ENCODE measurements around the gene EMP1.
A peak's percentile ranks its signal among the peaks of the same experiment; 100 is the strongest.

The EMP1 gene

DNA sequence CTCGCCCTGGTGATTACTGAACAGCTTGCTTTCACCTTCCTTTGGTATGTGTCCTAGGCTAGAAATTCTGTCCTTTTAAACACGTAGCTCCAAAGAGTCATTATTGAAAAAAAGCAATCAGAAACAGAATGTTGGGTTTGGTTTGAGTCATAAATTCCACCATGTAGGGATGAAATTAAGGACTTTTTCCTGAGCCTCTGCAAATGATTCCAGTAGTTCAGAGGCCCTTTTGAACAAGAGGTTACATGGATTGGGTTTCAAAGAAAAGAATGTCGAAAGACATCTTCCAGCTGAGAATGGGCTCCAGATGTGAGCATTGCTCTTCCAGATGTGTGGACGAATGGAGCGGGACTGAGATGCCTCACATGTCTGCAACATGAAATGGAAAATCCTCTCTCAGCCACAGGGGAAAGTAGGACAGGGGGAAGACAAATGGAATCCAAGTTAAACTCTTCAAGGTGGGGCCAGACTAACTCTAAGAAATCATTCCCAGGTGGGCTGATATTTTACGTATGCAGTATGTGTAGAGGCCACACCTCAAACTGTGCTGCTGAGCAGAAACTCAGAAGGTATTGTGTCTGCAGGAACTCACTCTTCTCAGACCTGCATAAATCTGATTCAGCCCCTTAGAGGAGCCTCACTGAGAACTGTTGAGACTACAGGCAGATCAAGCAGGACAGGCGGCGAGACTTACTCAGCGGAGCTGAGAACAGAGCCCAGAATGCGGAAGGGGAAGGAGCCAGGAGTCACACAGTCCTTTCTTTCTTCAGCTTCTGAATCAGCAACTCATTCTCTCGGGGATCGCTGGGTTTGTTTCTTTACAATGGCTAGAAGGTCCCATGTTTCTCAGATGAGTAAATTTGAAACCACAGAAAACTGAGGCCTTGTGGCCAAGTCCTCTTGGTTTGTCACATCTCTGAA, 23.3 kb upstream of the EMP1 start:
- no peak for DNase-seq

DNA sequence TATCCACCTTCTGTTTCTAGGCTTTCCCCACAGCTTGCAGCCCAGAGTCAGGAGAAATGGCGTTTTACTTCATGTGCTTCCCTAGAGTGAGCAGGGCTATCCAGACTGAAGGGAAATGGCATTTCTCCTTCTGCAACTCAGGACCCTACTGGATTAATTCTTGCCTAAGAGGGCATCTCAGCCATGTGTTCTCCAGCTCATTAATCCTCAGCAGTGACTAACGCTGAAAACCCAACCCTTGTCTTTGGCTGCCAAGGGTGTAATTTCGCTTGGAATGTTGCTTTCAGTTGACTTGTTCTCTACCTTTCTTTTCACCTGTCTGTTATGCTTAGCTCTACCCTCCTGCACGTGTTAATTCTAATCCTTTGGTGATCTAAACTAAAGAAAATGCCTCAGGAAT, 21.0 kb upstream of the EMP1 start:
- peak in 1 of 2 experiments; percentile 45 for DNase-seq

DNA sequence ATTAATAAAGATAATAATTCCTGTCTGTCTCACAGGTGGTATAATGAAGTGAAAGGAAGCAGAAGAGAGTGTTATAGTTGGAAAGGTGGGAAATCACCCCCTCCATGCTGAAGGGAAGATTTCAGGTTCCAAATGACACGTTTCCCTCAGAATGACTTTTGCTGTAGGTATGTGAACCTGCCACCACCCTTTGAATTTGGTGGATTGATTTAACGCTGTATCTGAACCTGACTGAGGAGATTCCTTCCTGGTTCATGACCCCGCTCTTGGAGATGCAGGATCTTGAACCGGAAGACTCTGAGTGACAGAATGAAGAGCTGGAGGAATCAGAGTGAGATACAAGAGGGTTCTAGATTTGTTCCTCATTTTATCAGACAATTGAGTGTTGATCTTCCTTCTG, 20.3 kb upstream of the EMP1 start:
- DNase-seq: no peak

DNA sequence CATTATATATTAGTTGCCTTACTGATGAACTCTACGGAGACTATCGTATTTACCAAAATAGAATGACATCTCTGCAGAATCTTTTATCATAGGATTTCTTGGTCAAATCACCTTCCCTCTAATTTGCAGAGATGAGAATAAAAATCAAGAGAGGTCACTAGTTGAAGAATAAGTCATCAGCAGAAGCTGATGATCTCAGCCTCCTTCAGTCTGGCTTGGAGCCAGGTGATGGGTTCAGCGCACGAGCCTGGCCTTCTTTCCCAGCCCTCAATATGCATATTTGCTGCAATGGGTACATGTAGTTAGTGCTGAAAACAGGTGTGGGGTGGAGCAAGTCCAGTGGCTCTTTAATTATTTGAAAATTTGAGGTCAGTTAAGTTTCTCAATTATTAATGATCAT, 19.2 kb upstream of the EMP1 start:
- no peak for DNase-seq

DNA sequence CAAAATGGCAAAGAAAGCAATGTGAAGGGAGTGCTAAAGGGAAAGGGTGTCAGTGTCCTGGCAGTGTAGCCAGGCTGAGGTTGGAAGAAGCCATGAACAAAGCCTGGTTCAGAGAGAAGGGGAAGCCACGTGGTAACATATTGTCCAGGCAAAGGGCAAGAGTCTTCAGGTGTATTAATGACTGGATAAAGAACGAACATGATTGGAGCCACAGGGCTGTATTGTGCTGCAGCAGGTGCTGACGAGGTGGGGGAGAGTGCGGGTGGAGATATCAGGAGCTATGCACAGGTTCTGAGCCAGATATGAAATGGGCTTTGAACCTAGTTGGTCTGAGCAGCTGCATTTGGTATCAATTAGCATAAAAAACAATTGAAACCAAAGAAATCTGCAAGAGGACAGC, 18.6 kb upstream of the EMP1 start:
- no peak for DNase-seq

DNA sequence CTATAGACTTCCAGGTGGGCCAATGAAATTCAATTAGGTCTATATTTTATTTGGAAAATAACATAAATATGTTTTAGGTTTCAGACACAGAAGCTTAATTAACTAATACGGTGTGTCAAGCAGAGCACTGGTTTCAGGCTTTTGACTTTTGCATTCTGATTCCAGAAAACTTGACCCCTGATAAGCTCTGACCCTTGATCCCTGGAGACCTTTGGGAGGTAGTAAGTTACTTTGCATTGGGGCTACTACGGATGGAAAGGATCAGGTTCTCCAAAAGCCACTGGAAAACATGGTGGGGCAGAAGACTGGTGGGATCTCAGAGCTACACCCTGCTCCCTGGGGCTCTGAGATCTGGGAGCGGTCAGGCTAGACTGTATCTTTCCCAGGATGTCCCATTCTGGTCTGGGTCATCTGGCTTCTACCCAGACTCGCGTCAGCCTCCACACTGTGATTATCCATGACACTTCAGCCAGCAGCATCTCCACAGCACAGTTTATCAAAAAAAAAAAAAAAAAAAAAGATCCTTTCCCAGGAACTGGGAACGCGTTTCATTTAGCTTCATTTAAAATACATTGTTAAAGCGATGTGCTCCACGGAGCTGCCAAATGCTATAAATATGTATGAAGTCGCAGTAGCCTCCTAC, 17.8 kb upstream of the EMP1 start:
- DNase-seq: no peak

DNA sequence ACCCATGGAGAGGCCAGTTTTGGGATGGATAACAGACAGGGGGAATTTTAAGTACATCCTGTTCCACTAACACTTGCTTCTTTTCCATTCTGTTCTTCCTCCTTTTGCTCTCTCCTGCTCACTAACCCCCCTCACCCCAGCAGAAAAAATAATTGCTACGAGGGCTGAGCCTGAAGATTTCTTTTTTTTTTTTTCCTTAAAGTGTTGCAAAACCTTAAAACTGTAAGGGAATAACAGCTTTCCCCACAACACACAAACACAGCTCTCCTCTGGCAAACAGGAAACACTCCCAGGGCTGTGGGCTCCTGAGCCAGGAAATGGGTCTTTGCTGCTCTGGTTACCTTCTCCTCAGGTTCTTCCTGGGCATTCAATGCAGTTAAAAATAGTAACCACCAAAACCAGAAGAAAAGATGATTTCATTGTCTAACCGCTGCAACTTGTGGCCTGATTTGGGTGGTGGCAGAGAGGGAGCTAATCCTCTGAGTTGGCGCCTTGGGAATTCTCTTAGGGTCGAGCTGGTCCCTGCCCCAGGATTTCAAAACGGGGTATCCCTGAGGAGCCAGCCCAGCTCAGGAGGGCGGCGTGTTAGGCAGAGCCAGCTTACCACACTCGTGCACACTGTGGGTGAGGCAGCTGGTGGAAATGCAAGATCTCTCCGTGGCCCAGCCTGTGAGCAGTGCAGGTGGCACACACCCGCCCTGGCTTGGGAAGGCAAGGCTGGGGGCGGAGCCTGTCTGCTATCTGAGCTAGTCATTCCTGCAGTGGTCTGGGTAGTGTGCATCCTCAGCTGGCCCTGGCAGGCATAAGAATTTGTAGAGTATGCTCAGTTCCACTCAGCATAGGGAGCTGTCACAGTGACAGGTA, 17.1 kb upstream of the EMP1 start:
- DNase-seq: peak; percentile 44 to 69

DNA sequence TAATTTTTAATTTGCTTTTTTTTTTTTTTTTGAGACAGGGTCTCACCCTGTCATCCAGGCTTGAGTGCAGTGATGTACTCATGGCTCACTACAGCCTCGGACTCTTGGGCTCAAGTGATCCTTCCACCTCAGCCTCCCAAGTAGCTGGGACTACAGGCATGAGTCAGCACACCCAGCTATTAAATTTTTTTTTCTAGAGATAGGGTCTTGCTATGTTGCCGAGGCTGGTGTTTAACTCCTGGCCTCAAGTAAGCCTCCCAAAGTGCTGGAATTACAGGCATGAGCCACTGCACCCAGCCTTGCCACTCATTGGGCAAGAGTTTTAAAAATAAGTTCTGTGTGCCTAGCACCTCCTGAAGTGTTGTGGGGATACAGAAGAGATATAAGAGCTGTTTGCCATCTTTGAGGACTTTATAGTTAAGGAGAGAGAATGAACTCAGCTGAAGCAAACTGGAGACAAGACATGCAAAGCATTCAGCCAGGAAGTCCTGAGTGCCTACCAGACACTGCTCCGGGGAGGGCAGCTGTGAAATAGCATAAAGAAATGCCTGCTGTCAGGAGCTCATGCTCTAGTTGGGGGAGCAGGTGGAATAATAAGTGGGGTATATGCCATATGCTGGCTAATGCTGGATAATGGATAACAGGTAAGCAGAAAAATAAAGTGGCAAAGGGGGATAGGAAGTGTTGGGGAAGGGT, 15.0 kb upstream of the EMP1 start:
- DNase-seq: peak; percentile 14 to 53

DNA sequence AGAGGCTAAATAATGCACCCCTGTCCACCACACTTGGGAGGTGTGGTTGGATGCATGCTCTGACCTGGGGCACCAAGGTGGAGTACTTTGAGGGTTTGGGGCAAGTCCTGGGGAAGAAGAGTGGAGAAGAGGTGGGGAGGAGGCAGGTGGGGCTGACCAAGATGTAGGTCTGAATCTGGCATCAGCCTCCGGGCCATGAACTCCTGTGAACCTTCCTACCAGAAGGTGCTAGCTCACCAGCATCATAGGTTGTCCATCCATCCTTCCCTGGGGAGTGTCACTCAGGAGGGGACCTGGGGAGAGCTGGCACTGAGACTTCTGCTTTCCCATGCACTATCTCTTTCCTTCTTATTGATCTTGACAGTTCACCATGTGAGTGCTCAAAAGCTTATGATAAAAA, 13.6 kb upstream of the EMP1 start:
- DNase-seq: no peak

DNA sequence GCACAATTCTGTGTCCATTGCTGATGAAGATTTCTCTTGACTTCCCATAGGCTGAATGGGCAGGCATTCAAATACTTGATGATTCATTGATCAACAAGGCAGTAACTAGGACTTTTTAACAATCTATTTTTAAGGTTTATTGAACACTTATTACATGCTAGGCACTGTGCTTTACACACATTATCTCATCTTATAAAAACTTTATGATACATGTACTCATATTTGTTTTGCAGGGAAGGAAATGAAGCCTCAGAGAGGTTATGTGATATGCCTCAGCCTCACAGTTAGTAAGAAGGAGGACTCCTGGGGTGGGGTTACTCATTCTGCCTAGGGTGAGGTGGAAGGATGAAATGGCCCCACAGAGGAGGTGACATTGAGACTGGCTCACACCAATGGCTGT, 12.9 kb upstream of the EMP1 start:
- DNase-seq: no peak

DNA sequence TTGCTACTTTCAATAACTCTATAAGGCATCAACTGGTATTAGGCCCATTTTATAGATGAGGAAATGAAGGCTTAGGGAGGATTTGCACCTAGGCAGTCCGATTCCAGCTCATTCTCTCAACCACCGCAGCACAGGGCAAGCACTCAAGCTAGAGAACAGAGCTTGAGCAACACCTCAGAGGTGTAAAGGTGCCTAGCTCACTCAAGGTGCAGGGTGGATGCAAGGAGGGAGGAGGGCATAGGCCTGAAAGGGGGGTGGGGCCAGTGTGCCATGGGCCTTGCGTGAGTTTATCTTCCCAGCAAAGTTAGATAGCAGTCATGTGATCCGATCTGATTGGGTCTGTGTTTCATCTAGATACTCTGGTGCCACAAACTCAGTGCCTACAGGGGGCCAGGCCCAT, 10.2 kb upstream of the EMP1 start:
- no peak for DNase-seq

DNA sequence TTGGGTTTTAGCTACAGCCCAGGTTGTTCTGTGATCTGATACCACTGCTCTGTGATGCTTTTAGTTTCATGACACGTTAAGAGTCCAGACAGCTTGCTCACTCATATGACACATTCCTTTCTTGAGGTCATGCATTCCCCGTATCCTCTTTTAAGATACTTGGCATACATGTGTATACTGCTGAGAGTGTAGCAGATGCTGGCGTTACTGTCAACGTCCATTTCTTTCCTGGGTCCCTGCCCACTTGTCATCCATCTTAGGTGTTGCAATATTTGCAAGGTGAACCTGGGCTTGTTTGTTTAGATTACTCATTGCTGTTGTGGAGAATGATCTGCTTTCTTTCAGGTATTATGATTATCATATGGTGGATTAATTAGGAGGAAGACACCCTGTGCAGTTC, 9.1 kb upstream of the EMP1 start:
- DNase-seq: no peak

DNA sequence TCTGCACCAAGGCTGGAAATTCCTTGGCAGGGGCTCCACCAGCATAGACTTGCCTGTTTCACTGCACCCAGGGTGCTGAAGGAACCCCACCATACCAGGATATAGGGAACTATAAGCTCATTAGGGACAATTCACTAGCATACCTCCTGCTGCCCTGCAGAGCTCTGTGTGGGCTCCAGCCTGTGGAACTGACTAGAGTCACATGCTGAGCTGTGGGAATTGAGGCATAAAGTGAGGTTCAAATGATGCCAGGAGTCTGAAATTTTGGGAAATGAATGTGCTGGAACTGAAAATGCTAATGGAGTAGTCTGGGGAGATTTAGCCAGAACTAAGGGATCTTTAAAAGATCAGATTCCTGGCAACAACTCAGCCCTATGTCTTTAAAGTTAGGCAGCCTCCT, 7.3 kb upstream of the EMP1 start:
- DNase-seq: no peak

DNA sequence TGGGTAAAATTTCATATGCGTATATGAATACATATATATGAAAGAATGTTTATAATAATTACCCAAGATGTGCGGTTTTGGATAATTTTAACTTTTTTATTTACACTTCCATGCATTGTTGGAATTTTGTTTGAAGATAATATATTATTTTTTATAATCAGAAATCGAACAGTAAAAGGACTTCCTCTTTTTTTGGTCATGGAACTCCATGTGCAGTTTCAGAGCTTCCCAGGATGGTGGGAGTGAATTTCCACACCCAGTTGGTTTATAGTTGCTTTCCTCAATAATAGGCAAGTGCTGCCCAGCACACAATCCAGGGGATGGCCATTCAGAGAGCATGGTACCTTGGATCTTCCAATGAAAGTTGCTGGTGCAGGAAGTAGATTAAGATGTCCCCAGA, 6.3 kb upstream of the EMP1 start:
- no peak for DNase-seq

DNA sequence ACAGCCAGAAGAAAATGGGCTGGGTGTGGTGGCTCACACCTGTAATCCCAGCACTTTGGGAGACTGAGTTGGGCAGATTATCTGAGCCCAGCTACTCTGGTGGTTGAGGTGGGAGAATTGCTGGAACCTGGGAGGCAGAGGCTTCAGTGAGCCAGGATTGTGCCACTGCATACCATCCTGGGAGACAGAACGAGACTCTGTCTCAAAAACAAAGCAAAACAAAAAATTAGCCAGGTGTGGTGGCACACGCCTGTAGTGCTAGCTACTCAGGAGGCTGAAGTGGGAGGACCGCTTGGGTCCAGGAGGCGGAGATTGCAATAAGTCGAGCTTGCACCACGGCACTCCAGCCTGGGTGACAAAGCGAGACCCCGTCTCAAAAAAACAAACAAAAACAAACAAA, 3.8 kb upstream of the EMP1 start:
- no peak for DNase-seq

DNA sequence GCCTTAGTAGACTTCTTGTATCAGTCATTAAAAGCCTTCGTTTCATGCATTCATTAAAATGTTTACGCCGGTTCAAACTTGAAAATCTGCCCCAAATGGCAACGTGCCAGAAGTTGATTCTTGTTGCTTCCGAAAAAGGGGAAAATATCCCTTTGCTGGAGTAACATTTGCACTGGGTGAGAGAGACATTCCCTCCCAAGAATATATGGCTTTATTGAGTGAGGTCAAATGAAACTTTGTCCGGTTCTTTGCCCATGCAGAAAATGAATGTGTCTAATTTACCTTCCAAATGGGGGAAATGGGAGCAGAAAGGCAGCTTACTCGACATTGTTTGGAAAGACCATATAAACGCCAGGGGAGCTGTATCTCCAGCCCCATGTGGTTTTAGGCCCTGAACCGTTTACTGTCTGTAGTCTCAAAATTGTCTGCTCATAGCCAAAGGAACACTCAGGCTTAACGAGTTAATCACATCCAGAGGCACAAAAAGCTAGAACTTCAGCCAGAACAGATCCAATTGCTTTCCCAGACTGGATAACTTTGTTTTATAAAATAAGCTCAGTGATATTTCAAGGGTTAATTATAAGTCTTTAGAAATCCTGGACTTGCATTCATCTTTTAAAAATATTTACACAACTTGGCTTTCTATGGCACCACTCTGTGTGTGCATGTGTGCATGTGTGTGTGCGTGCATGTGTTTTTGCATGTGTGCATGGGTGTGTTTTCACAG, 2.9 kb upstream of the EMP1 start:
- DNase-seq: no peak

DNA sequence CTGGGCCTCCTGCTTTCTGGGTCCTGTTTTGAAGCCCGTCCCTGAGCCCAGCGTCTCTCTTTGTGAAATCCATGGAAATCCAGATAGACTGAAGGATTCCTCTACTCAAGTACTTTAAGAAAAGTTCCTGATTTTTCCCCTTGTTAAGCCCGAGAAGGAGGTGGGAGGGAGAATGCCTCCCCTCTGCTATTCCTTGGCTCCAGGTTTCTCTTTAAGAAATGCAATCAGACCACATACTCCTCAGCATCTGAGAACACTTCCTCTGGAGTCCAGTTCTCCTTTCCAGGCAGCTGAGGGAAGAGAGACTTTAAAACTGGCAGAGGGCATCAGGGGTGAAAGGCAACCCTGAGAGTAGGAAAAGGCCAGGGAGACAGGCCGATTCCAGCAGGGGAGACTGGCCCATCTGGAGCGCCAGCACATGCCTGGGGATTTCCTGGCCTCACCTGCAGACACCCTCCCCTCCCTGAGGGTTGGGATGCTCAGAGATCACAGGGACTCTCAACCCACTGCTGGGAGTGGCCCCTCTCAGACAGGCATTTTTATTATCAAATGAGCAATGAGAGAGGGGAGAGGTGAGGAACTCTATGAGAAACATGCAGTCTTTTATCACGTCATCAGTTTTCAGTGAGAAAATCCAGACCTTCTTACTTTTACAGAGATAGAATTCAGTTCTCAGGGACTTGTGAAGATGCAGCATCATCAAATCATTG, 2.0 kb upstream of the EMP1 start:
- no peak for DNase-seq

DNA sequence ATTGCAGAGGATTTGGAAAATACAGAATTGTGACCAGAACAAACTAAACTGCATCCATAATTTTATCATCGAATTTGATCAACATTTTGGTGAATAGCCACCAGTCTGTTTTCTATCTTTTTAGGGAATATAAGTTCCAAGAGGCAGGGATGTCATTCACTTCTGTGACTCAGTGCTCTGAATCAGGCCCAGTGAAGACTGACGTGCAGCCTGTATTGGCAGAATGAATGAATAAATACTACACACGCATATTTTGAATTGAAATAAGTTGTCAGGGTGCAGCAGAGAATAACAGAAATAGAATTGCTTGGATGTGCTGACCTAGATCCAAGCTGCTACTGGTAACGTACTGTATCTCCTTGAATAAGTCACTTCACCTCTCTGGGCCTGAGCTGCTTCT, 1.3 kb upstream of the EMP1 start:
- no peak for DNase-seq

DNA sequence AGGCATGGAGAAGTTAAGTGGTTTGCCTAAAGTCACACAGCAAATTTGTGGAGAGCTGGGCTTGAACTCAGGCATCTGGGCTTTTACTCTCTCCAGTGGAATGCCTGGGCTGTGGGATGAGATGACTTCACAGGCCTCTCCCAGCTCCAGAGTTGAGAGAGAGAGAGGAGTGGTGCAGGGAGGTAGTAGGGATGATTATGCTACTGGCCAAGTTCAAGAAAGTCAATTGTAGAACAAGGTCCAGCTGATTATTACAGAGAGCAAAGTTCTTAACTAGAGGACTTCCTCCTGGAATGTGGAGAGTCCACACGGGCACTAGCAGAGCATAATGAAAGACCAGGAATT, 769 bp upstream of the EMP1 start:
- no peak for DNase-seq

DNA sequence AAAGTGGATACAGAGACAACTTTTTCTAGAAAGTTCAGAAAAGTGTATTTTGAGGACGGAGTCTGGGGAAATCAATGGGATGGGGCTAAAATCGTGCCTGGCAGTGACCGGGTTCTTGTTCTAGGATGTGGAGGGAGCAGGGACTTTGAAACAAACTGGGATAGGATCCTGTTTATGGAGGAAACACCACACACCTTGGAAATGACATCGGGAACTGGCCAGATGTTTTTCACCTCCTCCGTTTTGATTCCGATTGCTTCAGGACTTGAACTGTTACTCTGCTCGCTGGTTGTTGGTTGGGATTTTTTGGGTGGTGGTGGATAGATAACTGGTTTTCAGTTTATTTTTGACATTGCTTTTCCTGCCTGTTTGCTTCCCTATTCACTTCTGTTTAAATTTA, 506 bp downstream of the EMP1 start:
- no peak for DNase-seq

DNA sequence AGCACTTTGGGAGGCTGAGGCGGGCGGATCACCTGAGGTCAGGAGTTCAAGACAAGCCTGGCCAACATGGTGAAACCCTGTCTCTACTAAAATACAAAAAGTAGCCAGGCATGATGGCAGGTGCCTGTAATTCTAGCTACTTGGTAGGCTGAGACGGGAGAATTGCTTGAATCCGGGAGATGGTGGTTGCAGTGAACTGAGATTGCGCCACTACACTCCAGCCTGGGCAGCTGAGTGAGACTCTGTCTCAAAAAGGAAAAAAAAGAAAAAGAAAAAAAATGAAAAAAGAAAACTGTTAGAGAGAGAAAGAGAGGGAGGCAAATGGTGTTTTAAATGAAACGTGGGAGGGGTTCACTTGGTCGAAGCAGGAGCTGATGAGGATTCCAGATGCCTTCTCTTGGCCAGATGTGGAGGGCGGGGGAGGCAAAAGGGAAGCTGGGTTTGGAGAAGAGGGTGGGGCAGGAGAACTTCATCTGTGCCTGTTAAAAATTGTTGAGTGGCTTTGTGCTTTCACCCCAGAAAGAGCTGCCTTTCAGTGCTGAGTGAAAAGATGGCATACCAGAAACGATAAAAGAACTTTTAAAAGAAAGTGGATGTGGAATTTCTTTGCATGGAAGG, 1.1 kb downstream of the EMP1 start:
- DNase-seq: no peak
